HPDE6-E6E7 (cell line): ENCODE measurements around the gene CCDC157.

ENCODE experiments used
- DNase-seq: peaks from one replicate; pipeline ENCODE4 v3.0.0; 2011; ENCODE audit warnings: missing footprints; ENCODE audit errors: extremely low spot score

The CCDC157 gene

GRCh38 chr22:30354644-30355043 is 2.2 kb upstream of the CCDC157 start:
- no peak for DNase-seq

GRCh38 chr22:30357236-30357570 is 396 bp downstream of the CCDC157 start:
- no peak for DNase-seq

- no peak for DNase-seq
Measured at GRCh38 chr22:30357650-30358215, 926 bp downstream of the CCDC157 start.

GRCh38 chr22:30358541-30358940 is 1.7 kb downstream of the CCDC157 start:
- no peak for DNase-seq

- DNase-seq = no peak
Measured at GRCh38 chr22:30361916-30362650, 5.3 kb downstream of the CCDC157 start.

- DNase-seq = no peak
Measured at GRCh38 chr22:30362651-30363281, 6.0 kb downstream of the CCDC157 start.

- DNase-seq = no peak
Measured at GRCh38 chr22:30365891-30366290, 9.1 kb downstream of the CCDC157 start.

GRCh38 chr22:30368420-30368819 is 11.6 kb downstream of the CCDC157 start:
- no peak for DNase-seq

GRCh38 chr22:30370641-30371230 is 13.9 kb downstream of the CCDC157 start:
- DNase-seq = no peak

GRCh38 chr22:30371321-30371720 is 14.5 kb downstream of the CCDC157 start:
- DNase-seq = no peak

- no peak for DNase-seq
Measured at GRCh38 chr22:30371981-30372380, 15.2 kb downstream of the CCDC157 start.

- no peak for DNase-seq
Measured at GRCh38 chr22:30372915-30373314, 16.1 kb downstream of the CCDC157 start.

- no peak for DNase-seq
Measured at GRCh38 chr22:30373331-30374325, 16.8 kb downstream of the CCDC157 start.

- DNase-seq = no peak
Measured at GRCh38 chr22:30375312-30375849, 18.6 kb downstream of the CCDC157 start.

- no peak for DNase-seq
Measured at GRCh38 chr22:30380011-30380410, 23.2 kb downstream of the CCDC157 start.

- no peak for DNase-seq
Measured at GRCh38 chr22:30381264-30381663, 24.5 kb downstream of the CCDC157 start.

- no peak for DNase-seq
Measured at GRCh38 chr22:30382340-30382739, 25.5 kb downstream of the CCDC157 start.

GRCh38 chr22:30383061-30383460 is 26.3 kb downstream of the CCDC157 start:
- no peak for DNase-seq

GRCh38 chr22:30385942-30386341 is 29.1 kb downstream of the CCDC157 start:
- DNase-seq = no peak

GRCh38 chr22:30386608-30386959 is 29.8 kb downstream of the CCDC157 start:
- DNase-seq = no peak
